HCT116 (cell line): Measurements from ENCODE around the gene MAPK10. TPM values are rescaled to one million over a fixed set of nuclear protein-coding genes. Genes with fewer than 3 reads are reported as not detected.

Experiments
- ATAC-seq: fragments of 200-7000 bp; cut with Tn5 transposase; 2 replicates; pipeline ENCODE4 v1.9.1; 2020; ENCODE audit warnings: mild to moderate bottlenecking, moderate library complexity
- BruUV-seq: library from RNA; stranded (reverse); fragments of 400-500 nt; replicated peaks from 2 replicates; lab custom pipeline; 2021; lab: Mats Ljungman, UMichigan
- CTCF ChIA-PET: fragments of 300-600 bp; sonication (Branson Sonifier 250); formaldehyde crosslinking; loops from one replicate; lab custom pipeline; 2021; ENCODE audit warnings: antibody characterized with exemption; lab: Charles Lee
- POLR2A ChIA-PET: fragments of 300-600, 350-600 bp; sonication (Branson Sonifier 250); formaldehyde crosslinking; loops from one replicate; lab custom pipeline; 2021; ENCODE audit warnings: antibody characterized with exemption; lab: Charles Lee
- RAD21 ChIA-PET, 2 experiments: fragments of 300-600 bp; sonication (Branson Sonifier 250); formaldehyde crosslinking; loops; one replicate each; lab custom pipeline; 2023; ENCODE audit warnings: low total read pairs in 2 of 2; ENCODE audit not compliant: uncharacterized antibody in 2 of 2, unreplicated experiment in 2 of 2, low non-redundant PET in 1 of 2; lab: Charles Lee
- DNase-seq: peaks from one replicate; pipeline ENCODE4 v3.0.0-alpha.2; 2010; ENCODE audit warnings: low read depth, low spot score
- H2AFZ ChIP-seq: fragments of 200-600 bp; shearing (Covaris generic), sonication (generic); 2 replicates; pipeline ENCODE4 v1.6.1; 2017; ENCODE audit warnings: low read depth, mixed run types, mixed read lengths, antibody characterized with exemption, low read length; ENCODE audit not compliant: poor library complexity, severe bottlenecking
- H3K27ac ChIP-seq: 2 replicates; pipeline ENCODE4 v1.5.1; 2012; ENCODE audit warnings: low read depth, low read length
- H3K27me3 ChIP-seq: fragments of 200-600 bp; sonication (generic); 2 replicates; pipeline ENCODE4 v1.6.1; 2016; ENCODE audit warnings: mixed run types, low read length, mixed read lengths; ENCODE audit not compliant: insufficient read depth
- H3K36me3 ChIP-seq, 2 experiments: fragments of 200-500 bp in 1 of 2; fragments of 200-600 bp in 1 of 2; sonication (Bioruptor generic) in 1 of 2; sonication (generic) in 1 of 2; 2 replicates each; pipeline versions ENCODE4 v1.5.1 to v1.6.1; 2014 to 2016; ENCODE audit warnings: low read length in 2 of 2, inconsistent platforms in 1 of 2, mixed read lengths in 1 of 2, mixed run types in 1 of 2; ENCODE audit not compliant: insufficient read depth in 2 of 2, control insufficient read depth in 1 of 2
- H3K4me1 ChIP-seq, 2 experiments: fragments of 200-600 bp in 1 of 2; sonication (generic) in 1 of 2; 2 replicates each; pipeline versions ENCODE4 v1.5.1 to v1.6.1; 2012 to 2017; ENCODE audit warnings: low read length in 2 of 2, inconsistent platforms in 1 of 2, mild to moderate bottlenecking in 1 of 2, mixed read lengths in 1 of 2, mixed run types in 1 of 2, moderate library complexity in 1 of 2; ENCODE audit not compliant: insufficient read depth in 2 of 2, control insufficient read depth in 1 of 2
- H3K4me2 ChIP-seq: fragments of 200-600 bp; sonication (generic); 2 replicates; pipeline ENCODE4 v1.6.1; 2017; ENCODE audit warnings: mixed run types, low read length, mixed read lengths
- H3K4me3 ChIP-seq, 2 experiments: fragments of 200-600 bp in 1 of 2; sonication (generic) in 1 of 2; replicated peaks in 1 of 2; 2 replicates each; pipeline ENCODE4 v1.5.1; 2011 to 2016; ENCODE audit warnings: low read length in 2 of 2, control low read depth in 1 of 2, low read depth in 1 of 2, mild to moderate bottlenecking in 1 of 2, mixed read lengths in 1 of 2, mixed run types in 1 of 2
- H3K79me2 ChIP-seq: fragments of 200-600 bp; sonication (generic); 2 replicates; pipeline ENCODE4 v1.6.1; 2017; ENCODE audit warnings: mild to moderate bottlenecking, mixed run types, low read length, moderate library complexity, mixed read lengths; ENCODE audit not compliant: insufficient read depth
- H3K9ac ChIP-seq: fragments of 200-600 bp; sonication (generic); 2 replicates; pipeline ENCODE4 v1.6.1; 2016; ENCODE audit warnings: low read length, mixed read lengths
- H3K9me2 ChIP-seq: fragments of 200-600 bp; sonication (generic), shearing (Covaris generic); 2 replicates; pipeline ENCODE4 v1.6.1; 2017; ENCODE audit warnings: mixed run types, mild to moderate bottlenecking, moderate library complexity; ENCODE audit not compliant: insufficient read depth
- H3K9me3 ChIP-seq, 2 experiments: fragments of 200-500 bp in 1 of 2; fragments of 200-600 bp in 1 of 2; sonication (Bioruptor generic) in 1 of 2; sonication (generic) in 1 of 2; 2 replicates each; pipeline ENCODE4 v1.6.1; 2014 to 2017; ENCODE audit warnings: low read length in 2 of 2, mixed read lengths in 2 of 2, inconsistent platforms in 1 of 2, low read depth in 1 of 2, mild to moderate bottlenecking in 1 of 2, mixed run types in 1 of 2, moderate library complexity in 1 of 2; ENCODE audit not compliant: control insufficient read depth in 1 of 2, insufficient read depth in 1 of 2
- H4K20me1 ChIP-seq: fragments of 200-600 bp; sonication (generic), shearing (Covaris generic); 2 replicates; pipeline ENCODE4 v1.6.1; 2017; ENCODE audit warnings: mixed run types, mild to moderate bottlenecking, moderate library complexity; ENCODE audit not compliant: insufficient read depth
- CEBPB ChIP-seq: IDR thresholded peaks from 2 replicates; pipeline ENCODE4 v1.6.1; 2012; ENCODE audit warnings: low read depth
- FOSL1 ChIP-seq: IDR thresholded peaks from 2 replicates; pipeline ENCODE4 v1.6.1; 2012; ENCODE audit warnings: low read depth
- JUND ChIP-seq: IDR thresholded peaks from 2 replicates; pipeline ENCODE4 v1.6.1; 2012
- POLR2AphosphoS5 ChIP-seq: IDR thresholded peaks from 2 replicates; pipeline ENCODE4 v1.6.1; 2011; ENCODE audit warnings: mild to moderate bottlenecking, low read depth, low read length, moderate library complexity
- RAD21 ChIP-seq: IDR thresholded peaks from 2 replicates; pipeline ENCODE4 v1.6.1; 2012; ENCODE audit warnings: low read depth, mild to moderate bottlenecking
- SIN3A ChIP-seq: IDR thresholded peaks from 2 replicates; pipeline ENCODE4 v1.6.1; 2012; ENCODE audit warnings: low read depth
- SP1 ChIP-seq: IDR thresholded peaks from 2 replicates; pipeline ENCODE4 v1.6.1; 2012; ENCODE audit warnings: low read depth
- SRF ChIP-seq: IDR thresholded peaks from 2 replicates; pipeline ENCODE4 v1.6.1; 2012; ENCODE audit warnings: low read depth
- TCF7L2 ChIP-seq: IDR thresholded peaks from 2 replicates; pipeline ENCODE4 v1.7.0; 2011; ENCODE audit warnings: borderline replicate concordance, inconsistent platforms; ENCODE audit not compliant: insufficient read depth, insufficient read length; ENCODE audit errors: extremely low read depth
- YY1 ChIP-seq: IDR thresholded peaks from 2 replicates; pipeline ENCODE4 v1.6.1; 2011; ENCODE audit warnings: low read length, low read depth, moderate library complexity, mild to moderate bottlenecking; ENCODE audit not compliant: insufficient replicate concordance; ENCODE audit errors: extremely low read depth
- ZFX ChIP-seq: fragments of 450-650 bp; IDR thresholded peaks from 2 replicates; pipeline ENCODE4 v1.6.1; 2017
- intact Hi-C: fragments of 100-400 bp; cut with micrococcal nuclease; formaldehyde crosslinking; loops from 2 replicates; pipeline ENCODE4 v1.10.0; 2022
- total RNA-seq: library from RNA; stranded (reverse); gene quantifications from one replicate; pipeline ENCODE4 v1.2.1, GENCODE V29; 2021; ENCODE audit not compliant: unreplicated experiment
- TF ChIP-seq, protein P1 (sequence below): IDR thresholded peaks from 2 replicates; pipeline ENCODE4 v1.6.1; 2012
- TF ChIP-seq, protein P2 (sequence below): IDR thresholded peaks from 2 replicates; pipeline ENCODE4 v1.6.1; 2012; ENCODE audit warnings: low read depth

The MAPK10 gene
- total RNA-seq, 1 experiment from 2014 or later, result 0.52 TPM

DNA sequence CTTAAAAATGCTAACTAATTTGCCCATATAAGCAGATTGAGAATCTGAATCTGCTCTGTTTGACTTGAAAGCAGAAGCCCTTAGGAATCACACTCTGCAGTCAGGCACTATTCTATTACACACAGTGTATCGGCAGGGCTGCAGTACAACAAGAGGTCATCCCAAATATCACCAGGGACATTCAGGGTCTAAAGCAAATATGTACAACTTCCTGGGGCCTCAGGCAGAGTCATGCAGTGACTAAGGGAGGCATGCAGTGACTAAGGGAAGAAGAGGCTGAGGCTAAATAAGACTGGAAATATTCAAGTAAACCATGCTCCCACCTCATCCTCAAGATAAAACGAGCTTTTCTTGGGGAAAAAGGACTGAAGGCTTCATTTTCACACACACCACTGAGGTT is 20.9 kb downstream of the MAPK10 start:
- DNase-seq (peak; percentile 13), ATAC-seq (peak; percentile 59; the same call in 1 of the 2 replicates)
- H3K27ac ChIP-seq, result no peak overlapping the region
- no peak for TF ChIP-seq RAD21
- no peak for TF ChIP-seq TCF7L2
- TF ChIP-seq, protein P1, sequence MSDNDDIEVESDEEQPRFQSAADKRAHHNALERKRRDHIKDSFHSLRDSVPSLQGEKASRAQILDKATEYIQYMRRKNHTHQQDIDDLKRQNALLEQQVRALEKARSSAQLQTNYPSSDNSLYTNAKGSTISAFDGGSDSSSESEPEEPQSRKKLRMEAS, result no peak
- peak; percentile 34; the same call in 1 of the 2 replicates for TF ChIP-seq SP1
- peak; percentile 45; the same call in 1 of the 2 replicates for TF ChIP-seq JUND
- no peak for TF ChIP-seq ZFX
- TF ChIP-seq FOSL1, result peak; percentile 56; the same call in 1 of the 2 replicates
- no peak for TF ChIP-seq POLR2AphosphoS5
- no peak for TF ChIP-seq CEBPB
- no peaks in the 10 kb centered on the region for H3K27me3 ChIP-seq
- no peaks in the 10 kb centered on the region for H4K20me1 ChIP-seq
- H3K4me2 ChIP-seq, result peak overlapping the region; percentile 56
- H3K79me2 ChIP-seq, result no peaks in the 10 kb centered on the region
- ChIA-PET CTCF (no interaction called here), RAD21 (no interaction called here), POLR2A (no interaction called here)
- 0 out of 4 replicates have a peak overlapping the region, but pooled peaks of 1 of the 2 experiments have one; percentile 10 for H3K4me3 ChIP-seq
- H3K4me1 ChIP-seq, result peaks cover 0 to 10% of the 10 kb centered on the region in 2 experiments; a peak in 2 of 4 replicates
- H3K9me2 ChIP-seq, result no peaks in the 10 kb centered on the region
- no peaks in the 10 kb centered on the region for H3K36me3 ChIP-seq
- H3K9ac ChIP-seq, result no peak overlapping the region
- no peak overlapping the region for H2AFZ ChIP-seq
- H3K9me3 ChIP-seq, result no peaks in the 10 kb centered on the region
- no TSS peak for BruUV-seq
- intact Hi-C loops, result no loop called here

DNA sequence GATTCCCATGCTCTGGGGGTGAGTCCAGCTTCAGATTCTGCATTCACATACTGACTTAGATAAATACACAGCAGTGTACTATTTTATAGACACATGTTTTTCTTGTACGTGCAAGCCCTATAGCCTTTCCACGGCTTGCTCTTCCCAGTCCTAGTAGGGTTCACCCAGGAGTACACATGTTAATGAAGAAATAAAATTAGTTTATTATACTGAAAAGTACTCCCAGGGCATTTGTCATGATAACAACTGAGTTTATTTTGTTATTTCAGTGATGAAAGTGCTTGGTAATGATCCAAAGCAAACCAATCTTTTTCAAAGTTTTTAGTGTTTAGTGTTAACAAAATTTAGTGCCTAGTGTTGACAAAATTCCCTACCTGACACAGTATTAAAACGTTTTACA is 21.3 kb downstream of the MAPK10 start:
- Histone ChIP-seq H3K9ac (no peak overlapping the region), H3K27ac (no peak overlapping the region), H3K9me2 (no peaks in the 10 kb centered on the region), H3K79me2 (no peaks in the 10 kb centered on the region), H2AFZ (no peak overlapping the region), H3K4me1 (peaks cover 0 to 10% of the 10 kb centered on the region in 2 experiments; a peak in 2 of 4 replicates), H3K27me3 (no peaks in the 10 kb centered on the region), H3K4me2 (peak overlapping the region; percentile 56), H3K9me3 (no peaks in the 10 kb centered on the region), H3K36me3 (no peaks in the 10 kb centered on the region), H3K4me3 (no peak overlapping the region), H4K20me1 (no peaks in the 10 kb centered on the region)
- DNase-seq, result no peak
- RAD21 ChIA-PET, result no interaction called here
- intact Hi-C loops, result no loop called here
- CTCF ChIA-PET, result no interaction called here
- no peak for TF ChIP-seq CEBPB
- no peak for TF ChIP-seq SRF
- TF ChIP-seq, protein P1, result no peak
- TF ChIP-seq YY1, result no peak
- TF ChIP-seq, protein P2, sequence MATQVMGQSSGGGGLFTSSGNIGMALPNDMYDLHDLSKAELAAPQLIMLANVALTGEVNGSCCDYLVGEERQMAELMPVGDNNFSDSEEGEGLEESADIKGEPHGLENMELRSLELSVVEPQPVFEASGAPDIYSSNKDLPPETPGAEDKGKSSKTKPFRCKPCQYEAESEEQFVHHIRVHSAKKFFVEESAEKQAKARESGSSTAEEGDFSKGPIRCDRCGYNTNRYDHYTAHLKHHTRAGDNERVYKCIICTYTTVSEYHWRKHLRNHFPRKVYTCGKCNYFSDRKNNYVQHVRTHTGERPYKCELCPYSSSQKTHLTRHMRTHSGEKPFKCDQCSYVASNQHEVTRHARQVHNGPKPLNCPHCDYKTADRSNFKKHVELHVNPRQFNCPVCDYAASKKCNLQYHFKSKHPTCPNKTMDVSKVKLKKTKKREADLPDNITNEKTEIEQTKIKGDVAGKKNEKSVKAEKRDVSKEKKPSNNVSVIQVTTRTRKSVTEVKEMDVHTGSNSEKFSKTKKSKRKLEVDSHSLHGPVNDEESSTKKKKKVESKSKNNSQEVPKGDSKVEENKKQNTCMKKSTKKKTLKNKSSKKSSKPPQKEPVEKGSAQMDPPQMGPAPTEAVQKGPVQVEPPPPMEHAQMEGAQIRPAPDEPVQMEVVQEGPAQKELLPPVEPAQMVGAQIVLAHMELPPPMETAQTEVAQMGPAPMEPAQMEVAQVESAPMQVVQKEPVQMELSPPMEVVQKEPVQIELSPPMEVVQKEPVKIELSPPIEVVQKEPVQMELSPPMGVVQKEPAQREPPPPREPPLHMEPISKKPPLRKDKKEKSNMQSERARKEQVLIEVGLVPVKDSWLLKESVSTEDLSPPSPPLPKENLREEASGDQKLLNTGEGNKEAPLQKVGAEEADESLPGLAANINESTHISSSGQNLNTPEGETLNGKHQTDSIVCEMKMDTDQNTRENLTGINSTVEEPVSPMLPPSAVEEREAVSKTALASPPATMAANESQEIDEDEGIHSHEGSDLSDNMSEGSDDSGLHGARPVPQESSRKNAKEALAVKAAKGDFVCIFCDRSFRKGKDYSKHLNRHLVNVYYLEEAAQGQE, result no peak
- TF ChIP-seq SIN3A, result no peak
- ATAC-seq, result no peak
- POLR2A ChIA-PET, result no interaction called here
- no TSS peak for BruUV-seq
